Keratinocyte (primary cell): ENCODE data around the gene BANP. TPM values are rescaled to one million over a fixed set of nuclear protein-coding genes. Genes with fewer than 3 reads are reported as not detected.

Experiments
- DNase-seq: peaks from one replicate; pipeline ENCODE4 v3.0.0-alpha.2; 2011; ENCODE audit warnings: low read depth, missing footprints, low spot score
- FAIRE-seq: peaks from 2 replicates; lab custom pipeline; 2011; peaks lifted over from hg19 to GRCh38; lab: Jason Lieb, UNC
- H2AFZ ChIP-seq: 2 replicates; pipeline ENCODE4 v1.6.0; 2012; ENCODE audit warnings: low read length, control low read depth, inconsistent platforms; ENCODE audit not compliant: control insufficient read depth
- H3K27ac ChIP-seq: 2 replicates; pipeline ENCODE4 v1.5.1; 2011; ENCODE audit warnings: low read length; ENCODE audit not compliant: control insufficient read depth, insufficient read depth
- H3K27me3 ChIP-seq: 3 replicates; pipeline ENCODE4 v1.6.0; 2011; ENCODE audit warnings: low read length; ENCODE audit not compliant: control insufficient read depth, insufficient read depth; ENCODE audit errors: extremely low read depth
- H3K36me3 ChIP-seq, 2 experiments: 2 replicates in 1 of 2; 3 replicates in 1 of 2; pipeline ENCODE4 v1.5.1; 2011; ENCODE audit warnings: low read length in 2 of 2, mild to moderate bottlenecking in 1 of 2; ENCODE audit not compliant: control insufficient read depth in 2 of 2, insufficient read depth in 2 of 2; ENCODE audit errors: extremely low read depth in 1 of 2
- H3K4me1 ChIP-seq: 3 replicates; pipeline ENCODE4 v1.5.1; 2011; ENCODE audit warnings: low read length; ENCODE audit not compliant: control insufficient read depth, insufficient read depth; ENCODE audit errors: extremely low read depth
- H3K4me2 ChIP-seq: 3 replicates; pipeline ENCODE4 v1.6.0; 2011; ENCODE audit warnings: low read depth, low read length; ENCODE audit not compliant: control insufficient read depth, insufficient read depth; ENCODE audit errors: extremely low read depth
- H3K4me3 ChIP-seq, 3 experiments: fragments of 200-600 bp in 1 of 3; sonication (generic) in 1 of 3; 2 replicates in 2 of 3; 3 replicates in 1 of 3; pipeline ENCODE4 v1.5.1; 2011 to 2016; ENCODE audit warnings: low read length in 3 of 3, mild to moderate bottlenecking in 3 of 3, control low read depth in 2 of 3, inconsistent platforms in 1 of 3, low read depth in 1 of 3, mixed read lengths in 1 of 3, mixed run types in 1 of 3, moderate library complexity in 1 of 3; ENCODE audit not compliant: control insufficient read depth in 2 of 3, insufficient read depth in 2 of 3; ENCODE audit errors: extremely low read depth in 1 of 3
- H3K79me2 ChIP-seq: 2 replicates; pipeline ENCODE4 v1.6.0; 2012; ENCODE audit warnings: low read length; ENCODE audit not compliant: control insufficient read depth, insufficient read depth
- H3K9ac ChIP-seq: 3 replicates; pipeline ENCODE4 v1.6.0; 2011; ENCODE audit warnings: low read length; ENCODE audit not compliant: control insufficient read depth, insufficient read depth; ENCODE audit errors: extremely low read depth
- H3K9me1 ChIP-seq: 3 replicates; pipeline ENCODE4 v1.6.0; 2011; ENCODE audit warnings: low read length; ENCODE audit not compliant: control insufficient read depth, insufficient read depth; ENCODE audit errors: extremely low read depth
- H3K9me3 ChIP-seq: 2 replicates; pipeline ENCODE4 v1.5.1; 2012; ENCODE audit warnings: low read depth, low read length; ENCODE audit not compliant: control insufficient read depth
- H4K20me1 ChIP-seq: 3 replicates; pipeline ENCODE4 v1.6.0; 2011; ENCODE audit warnings: low read length; ENCODE audit not compliant: control insufficient read depth, insufficient read depth; ENCODE audit errors: extremely low read depth
- EZH2 ChIP-seq: IDR thresholded peaks from one replicate; pipeline ENCODE4 v1.6.1; 2012; ENCODE audit warnings: inconsistent platforms, mild to moderate bottlenecking, low read length, moderate library complexity
- dilution Hi-C: fragments of 300-500 bp; cut with MboI; formaldehyde crosslinking; loops from one replicate; pipeline ENCODE4 v1.7.0; 2020; ENCODE audit warnings: low sequenced_read_pairs; ENCODE audit not compliant: extremely low pct_ligation_motif_present
- polyA plus RNA-seq, 5 experiments: library from polyadenylated mRNA; depleted of rRNA in 3 of 5; stranded (reverse) in 3 of 5; stranded (forward) in 1 of 5; unstranded in 1 of 5; fragments of >200 nt; gene quantifications; 1 replicate in 1 of 5; 2 replicates in 3 of 5; 3 replicates in 1 of 5; pipeline versions ENCODE4 v1.2.1 to v1.2.3, GENCODE V29; 2011 to 2012; ENCODE audit warnings: missing spikeins in 2 of 5, low read depth in 1 of 5, low replicate concordance in 1 of 5
- TF ChIP-seq, protein P1 (sequence below), 3 experiments: IDR thresholded peaks in 1 of 3; conservative IDR thresholded peaks in 1 of 3; optimal IDR thresholded peaks in 1 of 3; 2 replicates in 2 of 3; 3 replicates in 1 of 3; pipeline versions ENCODE3 to v1.5.1; 2011; ENCODE audit warnings: low read length in 3 of 3, mild to moderate bottlenecking in 3 of 3, moderate library complexity in 2 of 3, control low read depth in 1 of 3, inconsistent platforms in 1 of 3; ENCODE audit not compliant: insufficient read depth in 2 of 3; ENCODE audit errors: extremely low read depth in 1 of 3

Gene BANP
- polyA plus RNA-seq, 1 donor (not counting 4 experiments of a cell fraction or from before 2014, with no cell fraction given) = 10.8 TPM

DNA sequence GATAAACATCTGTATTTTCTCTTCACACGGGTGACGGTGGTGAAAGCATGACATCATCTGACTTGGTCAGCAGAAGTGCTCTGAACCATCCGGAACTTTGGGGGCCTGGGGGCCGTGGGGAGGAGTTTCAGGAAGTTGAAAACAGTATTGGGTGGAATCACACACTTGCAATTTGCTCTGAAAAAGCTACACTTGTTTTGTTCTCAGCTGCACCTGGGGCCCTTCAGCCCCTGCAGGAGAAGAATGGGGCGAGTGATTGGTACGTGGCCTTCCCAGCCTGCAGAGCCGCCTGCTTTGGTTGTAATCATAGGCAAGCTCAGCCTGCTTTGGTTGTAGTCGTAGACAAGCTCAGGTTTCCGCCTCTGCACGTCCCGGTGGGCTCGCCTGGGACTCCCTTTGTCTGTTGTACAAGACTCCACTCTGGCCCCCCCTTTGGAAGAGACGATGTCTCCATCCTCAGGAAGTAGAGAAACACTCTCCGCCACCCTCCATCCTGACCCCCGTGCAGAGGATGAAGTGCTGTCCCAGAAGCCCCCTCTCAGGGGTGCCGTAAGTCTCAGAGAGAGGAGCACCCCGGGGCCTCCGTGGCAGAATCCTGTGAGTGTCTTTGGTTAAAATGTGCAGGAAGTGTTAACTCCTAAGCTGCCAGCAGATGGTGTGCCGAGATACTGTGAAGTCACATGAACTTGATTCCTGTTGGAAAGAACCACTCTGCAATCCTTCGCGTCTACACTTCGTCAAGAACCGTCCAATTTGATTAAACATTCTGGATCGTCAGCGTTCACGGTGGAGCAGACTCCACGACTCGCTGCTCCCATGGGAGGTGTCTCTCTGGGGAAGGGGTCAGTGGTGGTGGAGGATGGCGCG, 5.4 kb downstream of the BANP start:
- dilution Hi-C loops = no loop called here
- no peaks in the 10 kb centered on the region for H4K20me1 ChIP-seq
- no peaks in the 10 kb centered on the region for H3K9me3 ChIP-seq
- H3K27ac ChIP-seq = no peak overlapping the region
- no peak overlapping the region for H3K9ac ChIP-seq
- FAIRE-seq (no peak), DNase-seq (no peak)
- H3K4me1 ChIP-seq = peaks cover 10% of the 10 kb centered on the region
- peaks cover 19 to 28% of the 10 kb centered on the region in 2 experiments for H3K36me3 ChIP-seq
- peaks cover 97% of the 10 kb centered on the region for H3K79me2 ChIP-seq
- TF ChIP-seq, protein P1, sequence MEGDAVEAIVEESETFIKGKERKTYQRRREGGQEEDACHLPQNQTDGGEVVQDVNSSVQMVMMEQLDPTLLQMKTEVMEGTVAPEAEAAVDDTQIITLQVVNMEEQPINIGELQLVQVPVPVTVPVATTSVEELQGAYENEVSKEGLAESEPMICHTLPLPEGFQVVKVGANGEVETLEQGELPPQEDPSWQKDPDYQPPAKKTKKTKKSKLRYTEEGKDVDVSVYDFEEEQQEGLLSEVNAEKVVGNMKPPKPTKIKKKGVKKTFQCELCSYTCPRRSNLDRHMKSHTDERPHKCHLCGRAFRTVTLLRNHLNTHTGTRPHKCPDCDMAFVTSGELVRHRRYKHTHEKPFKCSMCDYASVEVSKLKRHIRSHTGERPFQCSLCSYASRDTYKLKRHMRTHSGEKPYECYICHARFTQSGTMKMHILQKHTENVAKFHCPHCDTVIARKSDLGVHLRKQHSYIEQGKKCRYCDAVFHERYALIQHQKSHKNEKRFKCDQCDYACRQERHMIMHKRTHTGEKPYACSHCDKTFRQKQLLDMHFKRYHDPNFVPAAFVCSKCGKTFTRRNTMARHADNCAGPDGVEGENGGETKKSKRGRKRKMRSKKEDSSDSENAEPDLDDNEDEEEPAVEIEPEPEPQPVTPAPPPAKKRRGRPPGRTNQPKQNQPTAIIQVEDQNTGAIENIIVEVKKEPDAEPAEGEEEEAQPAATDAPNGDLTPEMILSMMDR (optimal IDR thresholded peaks at IDR 0.05 in 1 of 3, IDR thresholded peaks at IDR 0.05 in 1 of 3, conservative IDR thresholded peaks at IDR 0.05 in 1 of 3; ENCODE audit: extremely low read depth in 1 of 3, insufficient read depth in 2 of 3, low read length in 3 of 3) = peak; percentile 27 to 53 (median 41)
- no peak for TF ChIP-seq EZH2
- no peaks in the 10 kb centered on the region for H3K9me1 ChIP-seq
- H3K27me3 ChIP-seq = no peaks in the 10 kb centered on the region
- no peak overlapping the region for H2AFZ ChIP-seq
- no peak overlapping the region for H3K4me2 ChIP-seq
- H3K4me3 ChIP-seq = no peak overlapping the region

DNA sequence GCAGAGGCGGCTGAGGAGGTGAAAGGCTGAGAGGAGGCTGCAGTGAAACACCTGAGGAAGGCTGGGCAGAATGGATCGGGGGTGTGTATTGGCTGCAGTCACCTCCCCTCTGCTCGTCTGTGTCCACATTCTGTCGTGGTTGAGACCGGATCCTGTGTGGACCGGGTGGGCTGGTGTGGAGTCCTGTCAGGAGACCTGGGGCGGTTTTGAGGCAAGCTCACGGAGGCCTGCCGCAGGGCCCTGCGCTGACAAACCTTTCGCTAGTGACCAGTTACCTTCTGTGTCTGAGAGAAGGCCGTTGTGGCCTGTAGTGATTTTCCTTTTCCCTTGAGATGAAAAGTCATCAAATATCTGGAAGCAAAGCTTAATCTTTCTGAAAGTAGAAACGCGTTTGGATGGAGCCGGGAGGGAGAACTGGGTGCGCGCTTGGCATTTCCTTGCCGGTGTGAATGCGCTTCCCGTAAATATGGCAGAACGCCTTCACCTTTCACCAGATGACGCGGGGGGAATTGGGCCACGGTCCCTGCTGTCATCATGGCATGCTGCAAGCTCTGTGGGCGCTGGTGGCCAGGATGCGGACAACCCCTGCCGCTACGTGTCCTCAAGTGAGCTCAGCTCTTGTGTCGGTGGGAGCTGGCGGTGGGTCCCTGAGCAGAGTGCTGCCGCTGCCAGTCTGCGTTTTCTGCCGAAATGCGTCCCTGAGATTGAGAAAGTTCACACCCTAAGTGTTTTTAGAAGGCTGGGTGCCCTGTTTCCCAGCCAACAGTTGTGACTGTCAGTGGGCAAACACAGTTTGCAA, 6.3 kb downstream of the BANP start:
- FAIRE-seq (no peak), DNase-seq (no peak)
- H3K27me3 ChIP-seq = no peaks in the 10 kb centered on the region
- peaks cover 19 to 28% of the 10 kb centered on the region in 2 experiments for H3K36me3 ChIP-seq
- dilution Hi-C loops = no loop called here
- H4K20me1 ChIP-seq = no peaks in the 10 kb centered on the region
- no peak overlapping the region for H3K9ac ChIP-seq
- H3K4me2 ChIP-seq = no peak overlapping the region
- H3K9me1 ChIP-seq = no peaks in the 10 kb centered on the region
- H3K79me2 ChIP-seq = peaks cover 93% of the 10 kb centered on the region
- H3K9me3 ChIP-seq = no peaks in the 10 kb centered on the region
- peaks cover 6% of the 10 kb centered on the region for H3K4me1 ChIP-seq
- no peak for TF ChIP-seq EZH2
- TF ChIP-seq, protein P1 (optimal IDR thresholded peaks at IDR 0.05 in 1 of 3, IDR thresholded peaks at IDR 0.05 in 1 of 3, conservative IDR thresholded peaks at IDR 0.05 in 1 of 3; ENCODE audit: extremely low read depth in 1 of 3, insufficient read depth in 2 of 3, low read length in 3 of 3) = no peak
- no peak overlapping the region for H3K27ac ChIP-seq
- no peak overlapping the region for H3K4me3 ChIP-seq
- no peak overlapping the region for H2AFZ ChIP-seq
